Fibroblast of lung (primary cell): ENCODE results near the gene NUDT14. TPM values are rescaled to one million over a fixed set of nuclear protein-coding genes. Genes with fewer than 3 reads are reported as not detected.

ENCODE experiments used
- DNase-seq, 2 donors: peaks; one replicate each; pipeline versions ENCODE4 v3.0.0 to v3.0.0-alpha.2; 2010; ENCODE audit warnings: low read depth in 2 of 2
- H2AFZ ChIP-seq: 2 replicates; pipeline ENCODE4 v1.5.1; 2012; ENCODE audit warnings: low read length, control low read depth, inconsistent platforms
- H3K27ac ChIP-seq: 2 replicates; pipeline ENCODE4 v1.5.1; 2011; ENCODE audit warnings: low read length, control low read depth; ENCODE audit not compliant: insufficient read depth
- H3K27me3 ChIP-seq: 2 replicates; pipeline ENCODE4 v1.5.1; 2011; ENCODE audit warnings: mild to moderate bottlenecking, low read length; ENCODE audit not compliant: control insufficient read depth, insufficient read depth
- H3K36me3 ChIP-seq: 2 replicates; pipeline ENCODE4 v1.5.1; 2011; ENCODE audit warnings: low read length; ENCODE audit not compliant: control insufficient read depth, insufficient read depth
- H3K4me1 ChIP-seq: 2 replicates; pipeline ENCODE4 v1.5.1; 2011; ENCODE audit warnings: low read length; ENCODE audit not compliant: control insufficient read depth, insufficient read depth; ENCODE audit errors: extremely low read depth
- H3K4me2 ChIP-seq: 2 replicates; pipeline ENCODE4 v1.5.1; 2011; ENCODE audit warnings: low read length, control low read depth; ENCODE audit not compliant: insufficient read depth; ENCODE audit errors: extremely low read depth
- H3K4me3 ChIP-seq, 4 experiments: fragments of 200-600 bp in 1 of 4; sonication (generic) in 1 of 4; replicated peaks in 1 of 4; 2 replicates each; pipeline ENCODE4 v1.5.1; 2011 to 2016; ENCODE audit warnings: low read length in 4 of 4, low read depth in 3 of 4, mild to moderate bottlenecking in 3 of 4, control low read depth in 2 of 4, inconsistent platforms in 1 of 4, mixed read lengths in 1 of 4; ENCODE audit not compliant: insufficient read depth in 1 of 4; ENCODE audit errors: control extremely low read depth in 1 of 4
- H3K79me2 ChIP-seq: 2 replicates; pipeline ENCODE4 v1.5.1; 2012; ENCODE audit warnings: mild to moderate bottlenecking, low read length, inconsistent platforms; ENCODE audit not compliant: control insufficient read depth, insufficient read depth
- H3K9ac ChIP-seq: 2 replicates; pipeline ENCODE4 v1.5.1; 2011; ENCODE audit warnings: mild to moderate bottlenecking, low read length, control low read depth; ENCODE audit not compliant: insufficient read depth
- H3K9me3 ChIP-seq: 2 replicates; pipeline ENCODE4 v1.5.1; 2012; ENCODE audit warnings: low read depth, low read length; ENCODE audit not compliant: control insufficient read depth, insufficient read depth
- H4K20me1 ChIP-seq: 2 replicates; pipeline ENCODE4 v1.5.1; 2011; ENCODE audit warnings: low read length; ENCODE audit not compliant: control insufficient read depth, insufficient read depth; ENCODE audit errors: extremely low read depth
- CTCF ChIP-seq, 2 donors: IDR thresholded peaks in 1 of 2; conservative IDR thresholded peaks in 1 of 2; 1 replicate in 1 of 2; 2 replicates in 1 of 2; pipeline ENCODE4 v1.5.1; 2011 to 2012; ENCODE audit warnings: low read length in 2 of 2, control low read depth in 1 of 2, inconsistent platforms in 1 of 2, low read depth in 1 of 2, mild to moderate bottlenecking in 1 of 2
- EZH2 ChIP-seq: IDR thresholded peaks from 2 replicates; pipeline ENCODE4 v1.5.1; 2012; ENCODE audit warnings: low read length, control low read depth, mild to moderate bottlenecking; ENCODE audit errors: missing control alignments
- polyA plus RNA-seq, 2 donors: library from polyadenylated mRNA; depleted of rRNA in 1 of 2; stranded (reverse) in 1 of 2; unstranded in 1 of 2; fragments of >200 nt; gene quantifications; 2 replicates each; pipeline ENCODE4 v1.2.1, GENCODE V29; 2011 to 2012; ENCODE audit warnings: missing spikeins in 1 of 2
- total RNA-seq: library from RNA; depleted of rRNA; stranded (reverse); fragments of >200 nt; gene quantifications from 2 replicates; pipeline ENCODE4 v1.2.1, GENCODE V29; 2014

NUDT14 gene
- total and polyA plus RNA-seq, 2 donors (not counting 1 experiment from before 2014, with no cell fraction given), result 6.7 to 14.2 TPM

GRCh38 chr14:105158794-105159193, 22.3 kb downstream of the NUDT14 start:
- no peaks in the 10 kb centered on the region for H3K79me2 ChIP-seq
- no peaks in the 10 kb centered on the region for H3K27me3 ChIP-seq
- no peak overlapping the region for H2AFZ ChIP-seq
- no peaks in the 10 kb centered on the region for H3K4me1 ChIP-seq
- DNase-seq, result no peak
- H3K4me3 ChIP-seq, result no peak overlapping the region
- H3K9ac ChIP-seq, result no peak overlapping the region
- no peak for TF ChIP-seq EZH2
- TF ChIP-seq CTCF (conservative IDR thresholded peaks at IDR 0.05 in 1 of 2, IDR thresholded peaks at IDR 0.05 in 1 of 2; ENCODE audit: low read depth in 1 of 2, low read length in 2 of 2), result no peak
- no peak overlapping the region for H3K27ac ChIP-seq
- H4K20me1 ChIP-seq, result no peaks in the 10 kb centered on the region
- H3K4me2 ChIP-seq, result no peak overlapping the region
- H3K9me3 ChIP-seq, result no peaks in the 10 kb centered on the region
- H3K36me3 ChIP-seq, result no peaks in the 10 kb centered on the region

- H3K9ac ChIP-seq, result no peak overlapping the region
- H3K36me3 ChIP-seq, result no peaks in the 10 kb centered on the region
- H3K27ac ChIP-seq, result no peak overlapping the region
- TF ChIP-seq EZH2 (no peak), CTCF (conservative IDR thresholded peaks at IDR 0.05 in 1 of 2, IDR thresholded peaks at IDR 0.05 in 1 of 2; ENCODE audit: low read depth in 1 of 2, low read length in 2 of 2) (no peak)
- H2AFZ ChIP-seq, result no peak overlapping the region
- no peak for DNase-seq
- H3K79me2 ChIP-seq, result no peaks in the 10 kb centered on the region
- no peak overlapping the region for H3K4me2 ChIP-seq
- H3K27me3 ChIP-seq, result no peaks in the 10 kb centered on the region
- H4K20me1 ChIP-seq, result no peaks in the 10 kb centered on the region
- no peaks in the 10 kb centered on the region for H3K4me1 ChIP-seq
- H3K9me3 ChIP-seq, result no peaks in the 10 kb centered on the region
- H3K4me3 ChIP-seq, result no peak overlapping the region
Measured at GRCh38 chr14:105157872-105158271, 23.2 kb downstream of the NUDT14 start.

GRCh38 chr14:105156414-105157375, 24.4 kb downstream of the NUDT14 start:
- no peak for DNase-seq

More at GRCh38 chr14:105156414-105157375, 24.4 kb downstream of the NUDT14 start:
- H3K4me2 ChIP-seq, result no peak overlapping the region
- H3K4me3 ChIP-seq, result no peak overlapping the region
- no peaks in the 10 kb centered on the region for H3K27me3 ChIP-seq
- no peak overlapping the region for H3K9ac ChIP-seq
- H3K4me1 ChIP-seq, result no peaks in the 10 kb centered on the region
- H3K79me2 ChIP-seq, result no peaks in the 10 kb centered on the region
- no peak overlapping the region for H2AFZ ChIP-seq
- TF ChIP-seq CTCF (conservative IDR thresholded peaks at IDR 0.05 in 1 of 2, IDR thresholded peaks at IDR 0.05 in 1 of 2; ENCODE audit: low read depth in 1 of 2, low read length in 2 of 2), result no peak
- no peak for TF ChIP-seq EZH2
- H3K27ac ChIP-seq, result no peak overlapping the region
- H3K9me3 ChIP-seq, result no peaks in the 10 kb centered on the region
- no peaks in the 10 kb centered on the region for H4K20me1 ChIP-seq
- H3K36me3 ChIP-seq, result no peaks in the 10 kb centered on the region
